ENCODE data around the gene SLC35E1. TPM values are rescaled to one million over a fixed set of nuclear protein-coding genes. Genes with fewer than 3 reads are reported as not detected.

Gene SLC35E1
- total RNA-seq, 1 experiment from 2014 or later = 35.8 TPM

DNA sequence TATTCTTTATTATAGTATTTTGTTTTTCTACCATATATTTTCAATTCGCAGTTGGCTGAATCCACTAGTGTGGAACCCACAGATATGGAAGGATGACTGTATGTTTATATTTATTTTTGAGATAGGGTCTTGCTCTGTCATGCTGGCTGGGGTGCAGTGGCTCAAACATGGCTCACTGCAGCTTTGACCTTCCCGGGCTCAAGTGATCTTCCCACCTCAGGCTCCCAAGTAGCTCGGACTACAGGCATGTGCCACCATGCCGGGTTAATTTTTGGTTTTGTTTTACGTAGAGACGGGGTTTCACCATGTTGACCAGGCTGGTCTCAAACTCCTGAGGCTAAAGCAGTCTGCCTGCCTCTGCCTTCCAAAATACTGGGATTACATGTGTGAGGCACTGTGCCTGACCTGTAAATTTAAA is 9.6 kb downstream of the SLC35E1 start:
- Histone ChIP-seq H3K27me3 (ENCODE audit: insufficient read depth, low read length) (no peaks in the 10 kb centered on the region), H2BK20ac (ENCODE audit: low read depth, low read length, poor library complexity, severe bottlenecking) (no peak overlapping the region), H3K27ac (ENCODE audit: insufficient read length, low read depth, low read length) (no peak overlapping the region), H3K18ac (ENCODE audit: insufficient read length, low read depth, low read length) (no peak overlapping the region), H3K9me3 (ENCODE audit: control insufficient read depth, low read depth, low read length) (no peaks in the 10 kb centered on the region), H3K79me1 (ENCODE audit: insufficient read depth, low read depth, low read length, poor library complexity, severe bottlenecking) (no peaks in the 10 kb centered on the region), H3K56ac (ENCODE audit: insufficient read length, low read depth, low read length) (no peak overlapping the region), H2AFZ (ENCODE audit: low read length) (no peak overlapping the region), H2BK120ac (ENCODE audit: low read depth, low read length, poor library complexity, severe bottlenecking) (no peak overlapping the region), H3K4me2 (ENCODE audit: insufficient read depth, insufficient read length, low read length) (no peak overlapping the region), H3K79me2 (ENCODE audit: insufficient read depth, low read length) (no peaks in the 10 kb centered on the region), H4K20me1 (ENCODE audit: control insufficient read depth, insufficient read depth, insufficient read length) (no peaks in the 10 kb centered on the region), H4K8ac (replicated peaks; ENCODE audit: insufficient read length, low read depth, low read length) (no peak overlapping the region), H3K4ac (ENCODE audit: low read depth, low read length) (no peak overlapping the region), H3K23ac (ENCODE audit: insufficient read length, low read depth, low read length) (no peak overlapping the region), H2BK12ac (ENCODE audit: insufficient read length, low read depth, low read length) (no peak overlapping the region), H3K9ac (ENCODE audit: extremely low read depth, insufficient read length, low read length) (no peak overlapping the region), H4K5ac (ENCODE audit: insufficient read length, low read depth, low read length) (no peak overlapping the region), H3K4me1 (ENCODE audit: insufficient read depth, low read length) (no peaks in the 10 kb centered on the region), H3T11ph (ENCODE audit: low read length) (no peak overlapping the region), H3K14ac (ENCODE audit: insufficient read depth, low read length) (no peak overlapping the region), H3K23me2 (ENCODE audit: insufficient read length, low read depth, low read length, poor library complexity, severe bottlenecking) (no peaks in the 10 kb centered on the region), H2BK5ac (ENCODE audit: insufficient read length, low read length) (no peak overlapping the region), H2BK15ac (ENCODE audit: low read depth, low read length) (no peak overlapping the region), H4K91ac (ENCODE audit: insufficient read length, low read depth, low read length) (no peak overlapping the region), H2AK5ac (ENCODE audit: insufficient read length, low read length) (no peak overlapping the region)
- peaks cover 22 to 76% (median 65%) of the 10 kb centered on the region in 3 experiments; a peak in 6 of 7 replicates for H3K36me3 Mint-ChIP-seq (ENCODE audit: insufficient read depth in 1 of 3, low read depth in 3 of 3)
- TF ChIP-seq, protein P1, sequence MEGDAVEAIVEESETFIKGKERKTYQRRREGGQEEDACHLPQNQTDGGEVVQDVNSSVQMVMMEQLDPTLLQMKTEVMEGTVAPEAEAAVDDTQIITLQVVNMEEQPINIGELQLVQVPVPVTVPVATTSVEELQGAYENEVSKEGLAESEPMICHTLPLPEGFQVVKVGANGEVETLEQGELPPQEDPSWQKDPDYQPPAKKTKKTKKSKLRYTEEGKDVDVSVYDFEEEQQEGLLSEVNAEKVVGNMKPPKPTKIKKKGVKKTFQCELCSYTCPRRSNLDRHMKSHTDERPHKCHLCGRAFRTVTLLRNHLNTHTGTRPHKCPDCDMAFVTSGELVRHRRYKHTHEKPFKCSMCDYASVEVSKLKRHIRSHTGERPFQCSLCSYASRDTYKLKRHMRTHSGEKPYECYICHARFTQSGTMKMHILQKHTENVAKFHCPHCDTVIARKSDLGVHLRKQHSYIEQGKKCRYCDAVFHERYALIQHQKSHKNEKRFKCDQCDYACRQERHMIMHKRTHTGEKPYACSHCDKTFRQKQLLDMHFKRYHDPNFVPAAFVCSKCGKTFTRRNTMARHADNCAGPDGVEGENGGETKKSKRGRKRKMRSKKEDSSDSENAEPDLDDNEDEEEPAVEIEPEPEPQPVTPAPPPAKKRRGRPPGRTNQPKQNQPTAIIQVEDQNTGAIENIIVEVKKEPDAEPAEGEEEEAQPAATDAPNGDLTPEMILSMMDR (conservative IDR thresholded peaks at IDR 0.05) = no peak
- no peak for DNase-seq
- H3K27me3 Mint-ChIP-seq (ENCODE audit: low read depth) = no peaks in the 10 kb centered on the region
- no peak overlapping the region for H3K4me3 Mint-ChIP-seq
- no CpG with 5 or more reads among the region's 6 CpGs for WGBS (ENCODE audit: extremely low coverage, insufficient read length, low lambda C conversion rate)
- no peak overlapping the region for H3K27ac Mint-ChIP-seq
- H3K4me1 Mint-ChIP-seq = no peaks in the 10 kb centered on the region
- H3K9me3 Mint-ChIP-seq = no peaks in the 10 kb centered on the region
